ENCODE data around the gene AKAP13. TPM values are rescaled to one million over a fixed set of nuclear protein-coding genes. Genes with fewer than 3 reads are reported as not detected.

The AKAP13 gene
- polyA plus RNA-seq, 2 of the 4 experiments (the other 2 are of a cell fraction), result 20.4 to 28.8 TPM

DNA sequence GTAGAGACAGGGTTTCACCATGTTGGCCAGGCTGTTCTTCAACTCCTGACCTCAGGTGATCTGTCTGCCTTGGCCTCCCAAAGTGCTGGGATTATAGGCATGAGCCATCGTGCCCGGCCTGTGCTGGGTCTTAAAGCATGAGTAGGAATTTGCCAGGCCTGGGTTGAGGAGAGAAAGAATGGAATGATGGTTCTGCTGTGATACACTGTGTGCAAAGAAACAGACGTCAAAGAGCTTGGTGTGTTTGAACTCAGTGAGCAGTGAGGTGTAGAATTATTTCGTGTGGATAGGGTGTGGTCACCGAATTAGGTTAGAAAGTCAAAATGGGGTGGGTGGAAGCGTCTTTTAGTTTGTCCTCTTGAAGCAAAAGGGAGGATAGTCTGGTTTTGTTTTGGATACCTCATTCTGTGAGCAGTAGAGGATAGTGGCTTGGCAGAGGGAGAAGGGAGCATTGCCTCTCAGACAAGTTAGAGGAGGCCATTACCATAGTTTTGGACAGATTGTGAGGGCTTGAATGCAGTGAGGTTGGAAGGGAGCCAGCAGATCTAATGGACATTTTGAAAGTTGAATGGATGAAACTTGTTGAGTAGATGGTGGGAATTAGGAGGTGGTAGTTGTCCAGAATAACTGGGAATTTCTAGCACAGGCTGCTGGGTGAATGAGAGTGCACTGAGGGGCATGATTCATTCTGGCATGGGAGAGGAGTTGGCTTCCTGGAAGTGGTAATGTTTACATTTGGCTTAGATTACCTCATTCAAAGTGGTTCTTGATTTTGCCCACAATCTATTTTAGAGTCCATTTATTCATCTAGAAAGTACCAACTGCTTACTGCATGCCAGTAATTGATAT, 27.2 kb downstream of the AKAP13 start (continued):
- TF ChIP-seq BCL3 (IDR thresholded peaks at IDR 0.05) (0 out of 3 replicates have a peak, but pooled peaks have one; percentile 43), FOSL2 (IDR thresholded peaks at IDR 0.05) (peak; percentile 55), FOSL2 (CRISPR knock-in tag; IDR thresholded peaks at IDR 0.05) (peak; percentile 73), RNF2 (IDR thresholded peaks at IDR 0.05; ENCODE audit: borderline replicate concordance, low read depth) (no peak)

GRCh38 chr15:85408270-85408746, 27.9 kb downstream of the AKAP13 start:
- no peak for TF ChIP-seq ZC3H11A (IDR thresholded peaks at IDR 0.05)
- TF ChIP-seq CEBPB (IDR thresholded peaks at IDR 0.05), result 0 out of 4 replicates have a peak, but pooled peaks of 1 of the 2 experiments have one; percentile 12
- Histone ChIP-seq H3K9me3 (no peaks in the 10 kb centered on the region), H3K4me1 (peaks cover 68% of the 10 kb centered on the region), H3K27ac (peak overlapping the region; percentile 52 to 77), H3K4me3 (no peak overlapping the region), H3K4me2 (peak overlapping the region; percentile 50)
- DNase-seq (ENCODE audit: low read depth in 1 of 2, low spot score in 1 of 2) (no peak), FAIRE-seq (no peak), ATAC-seq (no peak)
- 94% methylated on average over 6 of the region's 6 CpGs for WGBS (ENCODE audit: missing lambda C conversion rate)
- CTCF ChIA-PET, result interaction anchor here (0.7 to 15.1 kb wide), 2 partner anchors 47 to 79 kb away, joined by 3 to 247 read pairs; no protein-coding TSS in a partner anchor
- POLR2A ChIA-PET, result no interaction called here

- ATAC-seq, result no peak
- peak overlapping the region; percentile 77 for H3K4me2 ChIP-seq
- no peak for DNase-seq (ENCODE audit: low read depth in 1 of 2, low spot score in 1 of 2)
- CTCF ChIA-PET, result interaction anchor here (1.0 to 15.1 kb wide), 17 partner anchors 8 to 122 kb away, joined by 3 to 247 read pairs (median 11); no protein-coding TSS in a partner anchor
- peak overlapping the region; percentile 61 to 81; a peak in 4 of 6 replicates for H3K27ac ChIP-seq
- H3K4me1 ChIP-seq, result peaks cover 68% of the 10 kb centered on the region
- POLR2A ChIA-PET, result interaction anchor here (0.6 to 4.6 kb wide), 3 partner anchors 32 to 82 kb away, joined by 8 to 34 read pairs (median 24); partner anchors contain the start of gene AKAP13
- TF ChIP-seq FOSL2 (IDR thresholded peaks at IDR 0.05) (no peak), FOSL2 (CRISPR knock-in tag; IDR thresholded peaks at IDR 0.05) (0 out of 2 replicates have a peak, but pooled peaks have one; percentile 25)
- TF ChIP-seq, protein P1, sequence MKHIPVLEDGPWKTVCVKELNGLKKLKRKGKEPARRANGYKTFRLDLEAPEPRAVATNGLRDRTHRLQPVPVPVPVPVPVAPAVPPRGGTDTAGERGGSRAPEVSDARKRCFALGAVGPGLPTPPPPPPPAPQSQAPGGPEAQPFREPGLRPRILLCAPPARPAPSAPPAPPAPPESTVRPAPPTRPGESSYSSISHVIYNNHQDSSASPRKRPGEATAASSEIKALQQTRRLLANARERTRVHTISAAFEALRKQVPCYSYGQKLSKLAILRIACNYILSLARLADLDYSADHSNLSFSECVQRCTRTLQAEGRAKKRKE (CRISPR knock-in tag; IDR thresholded peaks at IDR 0.05; ENCODE audit: low read depth), result no peak
- H3K9me3 ChIP-seq, result no peaks in the 10 kb centered on the region
- FAIRE-seq, result peak; percentile 51
- no peak overlapping the region for H3K4me3 ChIP-seq
- 5% methylated on average over 3 of the region's 3 CpGs for WGBS (ENCODE audit: missing lambda C conversion rate)
These were observed 31.7 kb downstream of the AKAP13 start for GRCh38 chr15:85412066-85412465.

GRCh38 chr15:85412956-85413854, 32.8 kb downstream of the AKAP13 start:
- H3K4me2 ChIP-seq, result peak overlapping the region; percentile 77
- FAIRE-seq (peak; percentile 94), ATAC-seq (peak; percentile 96 to 99), DNase-seq (ENCODE audit: low read depth in 1 of 2, low spot score in 1 of 2) (peak; percentile 93 to 98)
- 35% methylated on average over 14 of the region's 14 CpGs for WGBS (ENCODE audit: missing lambda C conversion rate)
- H3K4me3 ChIP-seq, result peak overlapping the region; percentile 16
- H3K27ac ChIP-seq, result peak overlapping the region; percentile 80 to 81
- ChIA-PET POLR2A (interaction anchor here (0.6 to 4.6 kb wide), 5 partner anchors 10 to 263 kb away, joined by 3 to 34 read pairs (median 3); partner anchors contain the start of gene AKAP13), CTCF (interaction anchor here (0.5 to 15.1 kb wide), 35 partner anchors 9 to 699 kb away, joined by 3 to 247 read pairs (median 9); partner anchors contain the start of gene AKAP13)
- H3K9me3 ChIP-seq, result no peaks in the 10 kb centered on the region
- peaks cover 64% of the 10 kb centered on the region for H3K4me1 ChIP-seq
- TF ChIP-seq JUN (IDR thresholded peaks at IDR 0.05) (peak; percentile 60 to 78; a peak in 4 of 5 replicates), NFE2L2 (conservative IDR thresholded peaks at IDR 0.05; ENCODE audit: low read length) (no peak), FOSL2 (IDR thresholded peaks at IDR 0.05) (peak; percentile 94), FOSL2 (CRISPR knock-in tag; IDR thresholded peaks at IDR 0.05) (peak; percentile 97), CTCF (IDR thresholded peaks at IDR 0.05) (no peak), GATA3 (IDR thresholded peaks at IDR 0.05; ENCODE audit: borderline replicate concordance) (peak; percentile 33; the same call in 1 of the 2 replicates), BHLHE40 (IDR thresholded peaks at IDR 0.05; ENCODE audit: low read depth, low read length) (no peak; the same call in 1 of the 2 replicates), MAZ (IDR thresholded peaks at IDR 0.05; ENCODE audit: borderline replicate concordance, low read depth, low read length) (no peak), MYC (IDR thresholded peaks at IDR 0.05; ENCODE audit: borderline replicate concordance, low read length) (peak; percentile 64; the same call in 1 of the 2 replicates), ELK1 (IDR thresholded peaks at IDR 0.05; ENCODE audit: low read depth, low read length) (no peak), MAFK (IDR thresholded peaks at IDR 0.05; ENCODE audit: partially characterized antibody) (no peak), FOXS1 (CRISPR knock-in tag; IDR thresholded peaks at IDR 0.05) (0 out of 2 replicates have a peak, but pooled peaks have one; percentile 11), RAD21 (conservative IDR thresholded peaks at IDR 0.05 in 1 of 2, IDR thresholded peaks at IDR 0.05 in 1 of 2) (peak in 1 of 2 experiments; percentile 45; a peak in 3 of 5 replicates), FOSB (CRISPR knock-in tag; IDR thresholded peaks at IDR 0.05) (no peak)
- TF ChIP-seq, protein P2, sequence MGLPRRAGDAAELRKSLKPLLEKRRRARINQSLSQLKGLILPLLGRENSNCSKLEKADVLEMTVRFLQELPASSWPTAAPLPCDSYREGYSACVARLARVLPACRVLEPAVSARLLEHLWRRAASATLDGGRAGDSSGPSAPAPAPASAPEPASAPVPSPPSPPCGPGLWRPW (IDR thresholded peaks at IDR 0.05), result no peak
